Parathyroid adenoma (tissue), 2 donors: ENCODE results near the gene SRI.
A peak's percentile ranks its signal among the peaks of the same experiment; 100 is the strongest.

ENCODE experiments used
- H2AFZ ChIP-seq: fragments of 300-600 bp; sonication (generic); one replicate; pipeline ENCODE4 v1.7.0; 2017; ENCODE audit warnings: antibody characterized with exemption, mild to moderate bottlenecking
- H3K27ac ChIP-seq: fragments of 300-600 bp; sonication (generic); one replicate; pipeline ENCODE4 v1.7.0; 2017
- H3K27me3 ChIP-seq: fragments of 300-600 bp; sonication (generic); one replicate; pipeline ENCODE4 v1.7.0; 2017; ENCODE audit warnings: low read length; ENCODE audit not compliant: control insufficient read depth, insufficient read depth
- H3K36me3 ChIP-seq: fragments of 300-600 bp; sonication (generic); one replicate; pipeline ENCODE4 v1.7.0; 2017; ENCODE audit warnings: low read length; ENCODE audit not compliant: control insufficient read depth, insufficient read depth
- H3K4me1 ChIP-seq: fragments of 300-600 bp; sonication (generic); one replicate; pipeline ENCODE4 v1.7.0; 2017; ENCODE audit warnings: control low read depth
- H3K4me2 ChIP-seq: fragments of 300-600 bp; sonication (generic); one replicate; pipeline ENCODE4 v1.7.0; 2017; ENCODE audit warnings: low read length
- H3K4me3 ChIP-seq: fragments of 300-600 bp; sonication (generic); one replicate; pipeline ENCODE4 v1.7.0; 2017; ENCODE audit warnings: low read depth, low read length
- H3K79me2 ChIP-seq: fragments of 300-600 bp; sonication (generic); one replicate; pipeline ENCODE4 v1.7.0; 2017; ENCODE audit warnings: control low read depth
- H3K9ac ChIP-seq: fragments of 300-600 bp; sonication (generic); one replicate; pipeline ENCODE4 v1.7.0; 2017; ENCODE audit warnings: mild to moderate bottlenecking
- H3K9me3 ChIP-seq: fragments of 300-600 bp; sonication (generic); one replicate; pipeline ENCODE4 v1.7.0; 2017; ENCODE audit warnings: low read length; ENCODE audit not compliant: control insufficient read depth
- TF ChIP-seq, protein P1 (sequence below): fragments of 300-600 bp; sonication (generic); IDR thresholded peaks from one replicate; pipeline ENCODE4 v1.7.0; 2017; ENCODE audit warnings: antibody characterized with exemption, mild to moderate bottlenecking
- donor health status: primary hyperparathyroidism.

SRI gene, protein sequence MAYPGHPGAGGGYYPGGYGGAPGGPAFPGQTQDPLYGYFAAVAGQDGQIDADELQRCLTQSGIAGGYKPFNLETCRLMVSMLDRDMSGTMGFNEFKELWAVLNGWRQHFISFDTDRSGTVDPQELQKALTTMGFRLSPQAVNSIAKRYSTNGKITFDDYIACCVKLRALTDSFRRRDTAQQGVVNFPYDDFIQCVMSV

DNA sequence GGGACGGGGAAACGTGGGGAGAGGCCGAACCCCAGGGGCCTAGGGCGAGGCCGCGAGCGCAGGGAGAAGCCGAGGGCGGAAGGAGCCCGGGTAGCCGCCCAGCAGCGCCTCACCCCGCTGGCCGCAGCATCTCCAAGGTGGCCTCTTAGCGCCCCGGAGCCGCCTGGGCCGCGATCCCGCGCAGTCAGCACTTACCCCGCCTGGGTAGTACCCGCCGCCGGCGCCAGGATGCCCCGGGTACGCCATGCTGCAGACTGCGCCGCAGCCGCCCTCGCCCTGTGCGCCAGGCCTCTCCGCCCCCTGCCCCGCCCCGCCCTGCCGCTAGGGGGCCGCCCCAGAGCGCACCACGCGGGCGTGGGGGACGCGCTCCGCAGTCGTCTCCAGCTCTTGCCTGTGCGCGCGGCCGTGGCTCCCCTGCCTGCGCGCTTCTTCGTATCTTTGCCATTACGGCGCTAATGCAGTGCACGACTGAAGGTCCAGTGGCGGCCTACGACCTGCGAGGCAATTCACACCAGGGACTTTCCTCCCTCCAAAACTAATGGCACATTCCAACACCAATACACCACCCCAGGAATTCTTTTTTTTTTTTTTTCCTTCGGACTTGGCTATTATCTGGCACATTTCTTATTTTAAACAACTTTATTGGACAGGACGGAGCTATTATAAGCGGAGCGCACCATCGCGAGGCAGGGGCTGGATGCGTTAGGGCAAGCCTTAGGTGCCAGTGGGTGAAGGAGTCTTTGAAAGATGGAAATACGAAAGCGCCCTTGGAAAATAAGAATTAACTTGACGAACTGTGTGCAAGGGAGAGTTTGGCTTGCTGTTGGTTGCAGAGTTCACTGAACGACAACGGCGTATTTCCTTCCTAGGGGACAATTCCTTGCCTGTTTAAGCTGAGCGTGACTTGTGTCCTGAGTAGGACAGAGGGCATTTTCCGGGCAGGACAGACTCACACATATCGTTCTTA, at the start of gene SRI:
Gene SRI (minus strand): TSS at position 258 of the 967 bp plus-strand sequence. CDS start 12 bp downstream, at position 246.
- Histone ChIP-seq H3K4me3 (peak within 1 kb of the TSS; percentile 68), H3K79me2 (peaks cover 3% of the 10 kb centered on the region), H2AFZ (peak within 1 kb of the TSS; percentile 100), H3K36me3 (no peaks in the 10 kb centered on the region), H3K4me2 (peak within 1 kb of the TSS; percentile 82), H3K9me3 (no peaks in the 10 kb centered on the region), H3K27ac (peak within 1 kb of the TSS; percentile 86), H3K27me3 (no peaks in the 10 kb centered on the region), H3K9ac (peak within 1 kb of the TSS; percentile 46), H3K4me1 (peaks cover 8% of the 10 kb centered on the region)
- TF ChIP-seq, protein P1, sequence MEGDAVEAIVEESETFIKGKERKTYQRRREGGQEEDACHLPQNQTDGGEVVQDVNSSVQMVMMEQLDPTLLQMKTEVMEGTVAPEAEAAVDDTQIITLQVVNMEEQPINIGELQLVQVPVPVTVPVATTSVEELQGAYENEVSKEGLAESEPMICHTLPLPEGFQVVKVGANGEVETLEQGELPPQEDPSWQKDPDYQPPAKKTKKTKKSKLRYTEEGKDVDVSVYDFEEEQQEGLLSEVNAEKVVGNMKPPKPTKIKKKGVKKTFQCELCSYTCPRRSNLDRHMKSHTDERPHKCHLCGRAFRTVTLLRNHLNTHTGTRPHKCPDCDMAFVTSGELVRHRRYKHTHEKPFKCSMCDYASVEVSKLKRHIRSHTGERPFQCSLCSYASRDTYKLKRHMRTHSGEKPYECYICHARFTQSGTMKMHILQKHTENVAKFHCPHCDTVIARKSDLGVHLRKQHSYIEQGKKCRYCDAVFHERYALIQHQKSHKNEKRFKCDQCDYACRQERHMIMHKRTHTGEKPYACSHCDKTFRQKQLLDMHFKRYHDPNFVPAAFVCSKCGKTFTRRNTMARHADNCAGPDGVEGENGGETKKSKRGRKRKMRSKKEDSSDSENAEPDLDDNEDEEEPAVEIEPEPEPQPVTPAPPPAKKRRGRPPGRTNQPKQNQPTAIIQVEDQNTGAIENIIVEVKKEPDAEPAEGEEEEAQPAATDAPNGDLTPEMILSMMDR, result peak; percentile 95

DNA sequence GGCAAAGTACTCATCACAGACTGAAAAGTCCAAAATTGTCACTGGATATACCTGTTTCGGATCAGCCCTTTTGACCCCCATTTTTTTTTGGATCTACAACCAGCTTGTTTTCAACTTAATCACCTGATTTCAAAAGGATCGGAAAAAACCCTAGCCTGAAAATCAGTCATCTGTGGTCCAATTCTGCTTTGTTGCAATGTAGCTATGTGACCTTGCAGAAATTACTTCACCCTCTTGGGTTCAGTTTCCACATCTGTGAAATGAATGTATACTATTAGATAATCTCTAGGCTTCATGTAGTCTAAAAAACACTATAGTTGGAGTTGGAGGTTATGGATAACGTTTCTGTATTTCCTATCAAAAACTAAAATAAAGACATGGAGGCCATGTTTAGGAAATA, 49.7 kb upstream of the SRI start:
- Histone ChIP-seq H3K4me3 (no peak overlapping the region), H3K9me3 (no peaks in the 10 kb centered on the region), H3K36me3 (no peaks in the 10 kb centered on the region), H3K27me3 (no peaks in the 10 kb centered on the region), H2AFZ (no peak overlapping the region), H3K4me2 (no peak overlapping the region), H3K27ac (no peak overlapping the region), H3K79me2 (no peaks in the 10 kb centered on the region), H3K9ac (no peak overlapping the region), H3K4me1 (no peaks in the 10 kb centered on the region)
- TF ChIP-seq, protein P1, result no peak

DNA sequence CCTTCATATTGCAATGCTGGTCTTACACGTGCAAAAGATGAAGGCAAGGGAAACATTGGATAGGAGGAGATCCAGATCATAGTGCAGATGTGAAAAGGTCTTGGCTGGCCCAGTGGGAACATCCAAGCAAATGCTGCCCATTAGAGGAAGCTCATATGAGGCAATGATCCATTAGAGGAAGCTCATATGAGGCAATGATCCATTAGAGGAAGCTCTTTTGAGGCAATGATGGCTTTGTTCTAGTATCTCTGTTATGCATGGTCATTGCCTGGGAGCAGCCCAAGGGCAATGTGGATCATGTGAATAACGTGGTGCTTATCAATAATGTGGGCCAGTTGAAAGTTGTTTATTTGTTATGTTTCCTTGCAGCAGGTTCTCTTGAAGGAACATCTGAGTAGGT, 49.0 kb upstream of the SRI start:
- Histone ChIP-seq H3K27me3 (no peaks in the 10 kb centered on the region), H3K4me1 (no peaks in the 10 kb centered on the region), H3K4me2 (no peak overlapping the region), H3K79me2 (no peaks in the 10 kb centered on the region), H3K9me3 (no peaks in the 10 kb centered on the region), H3K27ac (no peak overlapping the region), H3K36me3 (no peaks in the 10 kb centered on the region), H2AFZ (no peak overlapping the region), H3K9ac (no peak overlapping the region), H3K4me3 (no peak overlapping the region)
- TF ChIP-seq, protein P1, result no peak

DNA sequence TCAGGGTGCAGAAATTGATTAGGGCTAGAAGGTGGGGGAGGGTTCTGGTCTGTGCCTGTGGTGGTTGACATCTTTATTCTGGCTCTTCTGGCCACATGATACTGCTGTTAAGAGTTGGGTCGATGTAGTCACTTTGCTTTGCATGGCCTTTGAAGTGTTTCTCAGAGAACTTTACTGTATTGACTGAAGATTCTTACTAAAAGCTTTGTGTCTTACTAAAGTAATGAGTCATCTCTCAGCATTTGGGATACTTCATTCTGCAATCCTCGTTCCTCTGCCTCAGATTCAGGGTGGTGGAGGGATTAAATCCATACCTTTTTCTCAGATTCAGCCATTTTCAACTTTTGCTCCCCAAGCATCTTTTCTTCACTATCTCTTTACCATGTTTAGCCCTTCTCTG, 48.2 kb upstream of the SRI start:
- Histone ChIP-seq H2AFZ (no peak overlapping the region), H3K4me3 (no peak overlapping the region)
- TF ChIP-seq, protein P1, result no peak

More for the DNA sequence above, 48.2 kb upstream of the SRI start:
- Histone ChIP-seq H3K36me3 (no peaks in the 10 kb centered on the region), H3K4me1 (no peaks in the 10 kb centered on the region), H3K27me3 (no peaks in the 10 kb centered on the region), H3K9me3 (no peaks in the 10 kb centered on the region), H3K79me2 (no peaks in the 10 kb centered on the region), H3K9ac (no peak overlapping the region), H3K27ac (no peak overlapping the region), H3K4me2 (no peak overlapping the region)
